Stimulated activated CD8-positive, alpha-beta memory T cell treated with anti-CD3 and anti-CD28 coated beads, Interleukin-4, amount 100 ng/mL, for 24 hours (primary cell): ENCODE results near the gene NUP50.

Experiments
- DNase-seq: peaks from one replicate; pipeline ENCODE4 v3.0.0-alpha.2; 2020; ENCODE audit warnings: low read depth

NUP50 gene

DNA sequence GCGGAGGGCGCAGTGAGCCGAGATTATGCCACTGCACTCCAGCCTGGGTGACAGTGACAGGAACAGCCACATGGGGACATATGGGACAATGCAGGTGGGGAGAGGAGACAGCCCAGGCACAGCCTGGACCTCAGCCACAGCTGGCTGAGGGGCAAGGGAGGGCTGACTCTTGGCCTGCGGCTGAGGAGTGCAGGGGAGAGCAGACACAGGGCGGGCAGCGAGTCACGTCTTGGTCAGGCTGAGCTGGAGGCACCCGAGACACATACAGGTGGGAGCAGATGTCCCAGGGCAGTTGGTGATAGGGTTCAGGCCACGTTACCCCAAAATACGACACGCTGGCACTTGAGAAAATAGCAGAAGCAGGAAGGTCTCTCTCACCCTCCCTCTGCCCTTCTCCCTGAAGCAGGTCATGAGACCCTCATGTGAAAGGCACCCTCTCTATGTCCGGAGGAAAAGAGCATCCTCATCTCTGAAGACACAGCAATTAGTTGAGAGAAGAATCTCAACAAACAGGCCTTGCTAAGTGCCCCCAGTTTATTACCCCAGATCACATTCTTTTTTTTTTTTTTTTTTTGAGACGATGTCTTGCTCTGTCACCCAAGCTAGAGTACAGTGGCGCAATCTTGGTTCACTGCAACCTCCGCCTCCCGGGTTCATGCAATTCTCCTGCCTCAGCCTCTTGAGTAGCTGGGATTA lies 66.4 kb downstream of the NUP50 start:
- DNase-seq: no peak

GRCh38 chr22:45231293-45231692 lies 67.6 kb downstream of the NUP50 start:
- no peak for DNase-seq

- DNase-seq: no peak
These were observed 69.7 kb downstream of the NUP50 start for GRCh38 chr22:45233386-45233785.

GRCh38 chr22:45233827-45234226 lies 70.1 kb downstream of the NUP50 start:
- DNase-seq: no peak

DNA sequence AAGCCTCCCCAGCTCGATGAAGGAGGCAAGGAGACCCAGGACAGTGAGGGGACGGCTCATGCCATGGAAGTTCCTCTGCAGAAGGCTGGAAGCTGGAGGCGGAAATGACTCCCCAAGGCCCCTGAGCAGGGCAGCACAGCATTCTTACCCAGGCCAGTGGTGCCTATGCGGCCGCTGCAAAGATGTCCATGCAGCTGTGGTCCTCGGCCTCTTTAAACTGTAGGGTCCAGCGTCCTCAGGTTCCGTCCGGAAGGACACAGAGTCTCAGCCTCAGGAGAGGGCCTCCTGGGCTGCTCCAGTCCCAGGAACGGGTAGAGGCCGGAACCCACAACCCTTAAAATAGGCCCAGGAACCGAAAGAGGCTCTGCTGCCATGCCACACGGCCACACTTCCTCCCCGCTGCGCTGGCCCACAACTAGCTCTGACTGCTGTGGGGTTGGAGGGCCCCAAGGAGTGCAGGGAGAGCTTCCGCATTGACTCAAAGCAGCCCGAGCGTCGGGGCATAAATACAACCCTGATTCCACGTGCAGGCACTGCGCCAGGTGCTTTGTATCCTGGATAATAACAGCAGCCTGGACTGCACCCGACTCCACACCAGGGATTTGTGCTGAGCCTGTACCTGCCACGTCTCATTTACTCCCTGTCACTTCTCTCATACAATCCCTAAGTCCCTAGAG lies 71.5 kb downstream of the NUP50 start:
- no peak for DNase-seq

- DNase-seq: no peak
These were observed 72.2 kb downstream of the NUP50 start for GRCh38 chr22:45235851-45236342.

DNA sequence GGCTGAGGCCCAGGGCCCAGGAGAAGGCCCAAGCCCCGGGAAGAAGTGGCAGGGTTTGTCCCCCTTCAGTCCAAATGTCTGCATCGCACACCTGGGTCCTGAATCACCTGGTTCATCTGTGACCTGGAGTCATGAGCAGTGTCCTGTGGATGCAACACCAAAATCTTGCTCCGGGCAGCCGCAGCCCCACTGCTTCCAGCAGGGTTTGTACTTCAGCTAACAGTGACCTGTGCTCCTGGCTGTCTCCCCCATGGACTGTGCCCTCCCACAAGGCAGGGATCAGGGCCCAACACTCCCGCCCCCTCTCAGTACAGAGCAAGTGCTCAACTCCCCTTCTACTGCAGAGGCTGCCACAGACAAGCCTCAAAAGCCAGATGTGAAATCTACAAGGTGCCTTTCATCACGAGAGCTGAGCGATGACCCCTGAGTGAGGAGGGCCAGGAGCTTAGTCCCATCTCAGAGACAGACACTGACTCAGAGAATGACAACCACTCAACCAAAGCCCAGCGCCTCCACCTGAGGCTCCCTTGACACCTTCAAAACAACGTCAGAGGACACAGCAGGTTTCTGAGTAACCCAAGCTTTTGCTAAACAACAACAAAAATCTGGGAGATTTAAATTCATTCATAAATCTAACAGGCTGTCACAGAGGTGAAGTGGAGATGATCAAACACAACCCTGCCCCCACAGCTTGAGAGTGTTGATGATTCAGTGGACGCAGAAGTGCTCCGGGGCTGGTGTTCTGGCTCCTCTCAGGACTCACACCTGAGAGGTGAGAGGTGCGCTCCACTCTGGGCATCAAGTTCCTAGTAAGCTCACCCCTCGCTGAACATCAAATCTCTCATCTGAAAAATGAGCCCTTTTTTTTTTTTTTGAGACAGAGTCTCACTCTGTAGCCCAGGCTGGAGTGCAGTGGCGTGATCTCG lies 73.6 kb downstream of the NUP50 start:
- no peak for DNase-seq
